Measurements from ENCODE around the gene ZNF619.

ZNF619 gene

DNA sequence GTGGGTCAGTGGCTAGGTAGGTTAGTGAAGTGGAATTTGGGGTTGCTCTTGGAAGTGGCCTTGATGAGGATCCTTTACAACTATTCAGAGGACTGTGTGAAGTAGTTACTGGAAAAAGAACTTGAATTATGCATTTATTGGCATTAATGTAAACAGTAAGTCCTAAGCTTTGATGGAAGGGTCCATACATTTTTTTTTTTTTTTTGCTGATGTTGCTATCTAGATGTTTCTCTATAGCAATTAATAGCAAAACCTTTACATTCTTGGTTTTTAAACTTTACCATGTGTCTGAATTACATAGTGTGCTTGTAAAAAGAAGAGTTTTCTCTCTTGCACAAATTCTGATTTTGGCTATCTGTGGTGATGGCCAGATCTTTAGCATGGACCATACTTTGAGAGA lies 57.4 kb downstream of the ZNF619 start:
- DNase-seq (ENCODE audit: low read depth in 2 of 2) = no peak

All from stimulated activated CD4-positive, alpha-beta T cell treated with anti-CD3 and anti-CD28 coated beads, Interleukin-1b, Interleukin-23, amount 100 ng/mL, for 1 hour (primary cell).